GM12878 (cell line): ENCODE measurements around the gene HES7. TPM values are rescaled to one million over a fixed set of nuclear protein-coding genes. Genes with fewer than 3 reads are reported as not detected.

Source experiments
- ATAC-seq: fragments of 200-7000 bp; cut with Tn5 transposase; 3 replicates; pipeline ENCODE4 v1.9.1; 2020; ENCODE audit warnings: mild to moderate bottlenecking, moderate library complexity
- BruUV-seq: library from RNA; stranded (reverse); fragments of 400-500 nt; replicated peaks from 2 replicates; lab custom pipeline; 2021; lab: Mats Ljungman, UMichigan
- CTCF ChIA-PET: fragments of 300-600 bp; sonication (Branson Sonifier 250); formaldehyde crosslinking; extraction: SDS; loops from one replicate; lab custom pipeline; 2021; ENCODE audit warnings: inconsistent platforms; lab: Yijun Ruan, JAX
- POLR2A ChIA-PET: fragments of 350-600 bp; formaldehyde crosslinking; extraction: SDS; loops from one replicate; lab custom pipeline; 2021; ENCODE audit warnings: inconsistent platforms; lab: Charles Lee
- RAD21 ChIA-PET: fragments of 300-600 bp; sonication (Branson Sonifier 250); formaldehyde crosslinking; loops from one replicate; lab custom pipeline; 2023; ENCODE audit warnings: antibody characterized with exemption; ENCODE audit not compliant: unreplicated experiment; lab: Charles Lee
- SMC1A ChIA-PET: fragments of 300-600 bp; sonication (Branson Sonifier 250); formaldehyde crosslinking; loops from one replicate; lab custom pipeline; 2023; ENCODE audit not compliant: unreplicated experiment, uncharacterized antibody; lab: Charles Lee
- DNase-seq: peaks from one replicate; pipeline ENCODE4 v3.0.0-alpha.2; 2011; ENCODE audit warnings: low read depth, low spot score
- FAIRE-seq: peaks from 3 replicates; lab custom pipeline; 2011; peaks lifted over from hg19 to GRCh38; lab: Jason Lieb, UNC
- H2AFZ ChIP-seq: 2 replicates; pipeline ENCODE4 v1.6.0; 2011; ENCODE audit warnings: low read depth, low read length, control low read depth; ENCODE audit not compliant: control insufficient read depth
- H3K27ac ChIP-seq: 2 replicates; pipeline ENCODE4 v1.5.1; 2011; ENCODE audit warnings: control low read depth; ENCODE audit not compliant: control insufficient read depth, insufficient read depth
- H3K27me3 ChIP-seq, 2 experiments: replicated peaks in 1 of 2; 2 replicates each; pipeline versions ENCODE4 v1.6.0 to v1.6.1; 2011; ENCODE audit warnings: low read length in 1 of 2; ENCODE audit not compliant: control insufficient read depth in 2 of 2, insufficient read depth in 2 of 2
- H3K36me3 ChIP-seq, 2 experiments: 2 replicates each; pipeline ENCODE4 v1.5.1; 2011; ENCODE audit warnings: low read length in 1 of 2; ENCODE audit not compliant: control insufficient read depth in 2 of 2, insufficient read depth in 2 of 2
- H3K4me1 ChIP-seq: 2 replicates; pipeline ENCODE4 v1.6.1; 2011; ENCODE audit warnings: mild to moderate bottlenecking, low read length, moderate library complexity, mixed read lengths; ENCODE audit not compliant: control insufficient read depth, insufficient read depth
- H3K4me2 ChIP-seq: 2 replicates; pipeline ENCODE4 v1.6.0; 2011; ENCODE audit warnings: control low read depth; ENCODE audit not compliant: control insufficient read depth, insufficient read depth
- H3K4me3 ChIP-seq: fragments of 200-600 bp; sonication (generic); 2 replicates; pipeline ENCODE4 v1.5.1; 2016
- H3K79me2 ChIP-seq: 2 replicates; pipeline ENCODE4 v1.6.0; 2011; ENCODE audit warnings: low read length; ENCODE audit not compliant: control insufficient read depth, insufficient read depth
- H3K9ac ChIP-seq: 2 replicates; pipeline ENCODE4 v1.8.0; 2011; ENCODE audit warnings: low read length, control low read depth, mixed read lengths; ENCODE audit not compliant: control insufficient read depth, insufficient read depth
- H3K9me3 ChIP-seq: replicated peaks from 3 replicates; pipeline ENCODE4 v1.5.1; 2011; ENCODE audit warnings: mild to moderate bottlenecking, low read length; ENCODE audit not compliant: control insufficient read depth, insufficient read depth
- H4K20me1 ChIP-seq: 2 replicates; pipeline ENCODE4 v1.6.0; 2011; ENCODE audit not compliant: control insufficient read depth, insufficient read depth
- ASH2L ChIP-seq: fragments of 300-600, 200-600 bp; sonication (generic); IDR thresholded peaks from 2 replicates; pipeline ENCODE4 v1.6.1; 2017; ENCODE audit warnings: low read depth, mild to moderate bottlenecking, borderline replicate concordance
- CHD4 ChIP-seq: fragments of 200-600 bp; sonication (generic); IDR thresholded peaks from 2 replicates; pipeline ENCODE4 v1.6.1; 2016; ENCODE audit warnings: mild to moderate bottlenecking
- ESRRA ChIP-seq: IDR thresholded peaks from 2 replicates; pipeline ENCODE4 v1.6.1; 2012; ENCODE audit warnings: mild to moderate bottlenecking, low read length, improper control_type of control experiment
- JUNB ChIP-seq: IDR thresholded peaks from 2 replicates; pipeline ENCODE4 v1.6.1; 2016; ENCODE audit warnings: antibody characterized with exemption, mild to moderate bottlenecking
- MTA2 ChIP-seq: fragments of 450-650 bp; IDR thresholded peaks from 2 replicates; pipeline ENCODE4 v1.6.1; 2016; ENCODE audit warnings: low read depth, mild to moderate bottlenecking, moderate library complexity
- NR2F1 ChIP-seq: fragments of 450-650 bp; conservative IDR thresholded peaks from 2 replicates; pipeline ENCODE4 v1.6.1; 2017; ENCODE audit warnings: mild to moderate bottlenecking
- RCOR1 ChIP-seq: conservative IDR thresholded peaks from 2 replicates; pipeline ENCODE4 v1.6.1; 2012; ENCODE audit warnings: low read depth, low read length, improper control_type of control experiment
- SMARCA5 ChIP-seq: fragments of 450-650 bp; IDR thresholded peaks from 2 replicates; pipeline ENCODE4 v1.6.1; 2017; ENCODE audit warnings: mild to moderate bottlenecking
- TCF3 ChIP-seq: IDR thresholded peaks from 2 replicates; pipeline ENCODE4 v1.6.1; 2012; ENCODE audit warnings: low read depth, mild to moderate bottlenecking, low read length, borderline replicate concordance; ENCODE audit not compliant: insufficient read depth
- WGBS: methylation state at CpG from one replicate; pipeline ENCODE4 v1.1.6; 2016; ENCODE audit warnings: low lambda C conversion rate; ENCODE audit not compliant: insufficient replicate concordance, insufficient coverage; ENCODE audit errors: missing lambda C conversion rate; 5-methylcytosine and 5-hydroxymethylcytosine counted together
- in situ Hi-C: fragments of 300-500 bp; cut with MboI; formaldehyde crosslinking; loops from 9 replicates; pipeline ENCODE4 v1.14.3; 2018; ENCODE audit warnings: mixed read lengths
- intact Hi-C: fragments of 100-400 bp; cut with micrococcal nuclease; formaldehyde crosslinking; loops from one replicate; pipeline ENCODE4 v1.14.2; 2022; ENCODE audit not compliant: unreplicated experiment
- polyA plus RNA-seq, 11 experiments: library from polyadenylated mRNA; depleted of rRNA in 4 of 11; unstranded in 6 of 11; stranded (reverse) in 5 of 11; fragments of >200 nt; fragmentation: Nextera tagmentation in 4 of 11; fragmentation: Illumina TruSeq in 1 of 11; extraction: Ambion mirVana in 4 of 11; extraction: Trizol in 1 of 11; gene quantifications; 1 replicate in 1 of 11; 2 replicates in 10 of 11; pipeline versions ENCODE4 v1.2.1 to v1.2.3, GENCODE V29; 2011 to 2016; ENCODE audit warnings: inconsistent platforms in 2 of 11, missing spikeins in 2 of 11, low read depth in 1 of 11
- total RNA-seq, 4 experiments: library from RNA; depleted of rRNA in 3 of 4; stranded (reverse); fragments of >200 nt in 3 of 4; fragmentation: Illumina TruSeq in 1 of 4; extraction: Trizol in 1 of 4; gene quantifications; 2 replicates each; pipeline versions ENCODE4 v1.2.1 to v1.2.3, GENCODE V29; 2013 to 2021
- TF ChIP-seq, protein P1 (sequence below): fragments of 450-650 bp; IDR thresholded peaks from 2 replicates; pipeline ENCODE4 v1.6.1; 2016; ENCODE audit warnings: mild to moderate bottlenecking
- TF ChIP-seq, protein P2 (sequence below): IDR thresholded peaks from 2 replicates; pipeline ENCODE4 v1.6.1; 2012; ENCODE audit warnings: low read depth, low read length, improper control_type of control experiment
- TF ChIP-seq, protein P3 (sequence below): IDR thresholded peaks from 2 replicates; pipeline ENCODE4 v1.6.1; 2011; ENCODE audit warnings: mild to moderate bottlenecking, low read depth, low read length, moderate library complexity; ENCODE audit not compliant: insufficient replicate concordance

The HES7 gene
- total and polyA plus RNA-seq, 10 of the 15 experiments (the other 5 are each of a cell fraction or from before 2014, with no cell fraction given): 0.07 to 1.3 (median 0.63) TPM; not detected in 4

DNA sequence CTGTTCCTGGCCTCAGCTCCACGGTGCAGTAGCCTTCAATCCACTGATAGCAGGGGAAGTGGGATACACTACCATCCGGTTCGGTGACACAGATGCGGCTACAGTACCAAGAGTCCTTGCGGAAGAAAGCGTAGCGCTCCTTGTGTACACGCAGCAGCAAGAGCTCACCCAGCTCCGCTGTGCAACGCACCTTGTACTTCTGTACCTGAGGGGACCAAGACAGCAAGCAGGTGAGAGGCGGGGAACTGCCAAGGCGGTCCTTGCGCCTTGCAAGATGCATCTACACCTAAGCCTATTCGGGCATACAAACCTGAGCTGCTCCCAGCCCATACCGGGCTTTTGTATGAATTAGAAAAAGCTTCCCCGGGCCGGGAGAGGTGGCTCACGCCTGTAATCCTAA, 7.1 kb downstream of the HES7 start:
- intact Hi-C loops: loop anchor here (5.0 kb wide), 1 partner anchor 54 kb away; no protein-coding TSS in a partner anchor
- in situ Hi-C loops: loop anchor here (5.0 kb wide), 1 partner anchor 181 kb away; the partner anchor contains the start of gene SLC25A35

More for the DNA sequence above, 7.1 kb downstream of the HES7 start:
- Histone ChIP-seq H3K4me3 (no peak overlapping the region), H3K36me3 (no peaks in the 10 kb centered on the region), H4K20me1 (no peaks in the 10 kb centered on the region), H3K9ac (no peak overlapping the region), H3K27ac (no peak overlapping the region), H3K27me3 (peaks cover 0 to 2% of the 10 kb centered on the region in 2 experiments; a peak in 3 of 4 replicates), H3K9me3 (no peaks in the 10 kb centered on the region), H3K79me2 (no peaks in the 10 kb centered on the region), H2AFZ (no peak overlapping the region), H3K4me1 (peaks cover 11% of the 10 kb centered on the region), H3K4me2 (no peak overlapping the region)
- FAIRE-seq (no peak), DNase-seq (no peak), ATAC-seq (no peak)
- WGBS: 42% methylated on average over 18 of the region's 18 CpGs
- TF ChIP-seq, protein P1, sequence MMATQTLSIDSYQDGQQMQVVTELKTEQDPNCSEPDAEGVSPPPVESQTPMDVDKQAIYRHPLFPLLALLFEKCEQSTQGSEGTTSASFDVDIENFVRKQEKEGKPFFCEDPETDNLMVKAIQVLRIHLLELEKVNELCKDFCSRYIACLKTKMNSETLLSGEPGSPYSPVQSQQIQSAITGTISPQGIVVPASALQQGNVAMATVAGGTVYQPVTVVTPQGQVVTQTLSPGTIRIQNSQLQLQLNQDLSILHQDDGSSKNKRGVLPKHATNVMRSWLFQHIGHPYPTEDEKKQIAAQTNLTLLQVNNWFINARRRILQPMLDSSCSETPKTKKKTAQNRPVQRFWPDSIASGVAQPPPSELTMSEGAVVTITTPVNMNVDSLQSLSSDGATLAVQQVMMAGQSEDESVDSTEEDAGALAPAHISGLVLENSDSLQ: no peak
- TF ChIP-seq CHD4 (no peak), RCOR1 (no peak), TCF3 (no peak), MTA2 (no peak), ESRRA (no peak), JUNB (no peak), SMARCA5 (no peak), NR2F1 (no peak), ASH2L (no peak)
- TF ChIP-seq, protein P2, sequence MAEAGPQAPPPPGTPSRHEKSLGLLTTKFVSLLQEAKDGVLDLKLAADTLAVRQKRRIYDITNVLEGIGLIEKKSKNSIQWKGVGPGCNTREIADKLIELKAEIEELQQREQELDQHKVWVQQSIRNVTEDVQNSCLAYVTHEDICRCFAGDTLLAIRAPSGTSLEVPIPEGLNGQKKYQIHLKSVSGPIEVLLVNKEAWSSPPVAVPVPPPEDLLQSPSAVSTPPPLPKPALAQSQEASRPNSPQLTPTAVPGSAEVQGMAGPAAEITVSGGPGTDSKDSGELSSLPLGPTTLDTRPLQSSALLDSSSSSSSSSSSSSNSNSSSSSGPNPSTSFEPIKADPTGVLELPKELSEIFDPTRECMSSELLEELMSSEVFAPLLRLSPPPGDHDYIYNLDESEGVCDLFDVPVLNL: no peak
- TF ChIP-seq, protein P3, sequence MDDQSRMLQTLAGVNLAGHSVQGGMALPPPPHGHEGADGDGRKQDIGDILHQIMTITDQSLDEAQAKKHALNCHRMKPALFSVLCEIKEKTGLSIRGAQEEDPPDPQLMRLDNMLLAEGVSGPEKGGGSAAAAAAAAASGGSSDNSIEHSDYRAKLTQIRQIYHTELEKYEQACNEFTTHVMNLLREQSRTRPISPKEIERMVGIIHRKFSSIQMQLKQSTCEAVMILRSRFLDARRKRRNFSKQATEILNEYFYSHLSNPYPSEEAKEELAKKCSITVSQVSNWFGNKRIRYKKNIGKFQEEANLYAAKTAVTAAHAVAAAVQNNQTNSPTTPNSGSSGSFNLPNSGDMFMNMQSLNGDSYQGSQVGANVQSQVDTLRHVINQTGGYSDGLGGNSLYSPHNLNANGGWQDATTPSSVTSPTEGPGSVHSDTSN: no peak
- CTCF ChIA-PET: interaction anchor here (1.1 to 7.4 kb wide), 6 partner anchors 9 to 106 kb away, joined by 3 to 116 read pairs (median 70); no protein-coding TSS in a partner anchor
- BruUV-seq: no TSS peak
- RAD21 ChIA-PET: interaction anchor here (0.6 to 0.9 kb wide), 2 partner anchors 12 to 50 kb away, joined by 3 read pairs; no protein-coding TSS in a partner anchor
- SMC1A ChIA-PET: interaction anchor here (1.1 to 3.7 kb wide), 3 partner anchors 10 to 56 kb away, joined by 3 to 28 read pairs (median 6); no protein-coding TSS in a partner anchor
- POLR2A ChIA-PET: interaction anchor here (0.6 kb wide), 1 partner anchor 42 kb away, joined by 6 read pairs; no protein-coding TSS in a partner anchor
